Kidney epithelial cell (primary cell): Measurements from ENCODE around the gene ARHGEF40. TPM values are rescaled to one million over a fixed set of nuclear protein-coding genes. Genes with fewer than 3 reads are reported as not detected.

Experiments used
- DNase-seq: peaks from one replicate; pipeline ENCODE4 v3.0.0-alpha.2; 2010; ENCODE audit warnings: low read depth
- H3K27me3 ChIP-seq: 2 replicates; pipeline ENCODE4 v1.6.0; 2011; ENCODE audit warnings: low read length; ENCODE audit not compliant: control insufficient read depth, insufficient read depth
- H3K36me3 ChIP-seq: 2 replicates; pipeline ENCODE4 v1.5.1; 2011; ENCODE audit warnings: low read length; ENCODE audit not compliant: control insufficient read depth, insufficient read depth
- H3K4me3 ChIP-seq: 2 replicates; pipeline ENCODE4 v1.5.1; 2011; ENCODE audit warnings: low read depth, mild to moderate bottlenecking, control low read depth, low read length
- total RNA-seq: library from RNA; depleted of rRNA; stranded (reverse); fragments of >200 nt; gene quantifications from 2 replicates; pipeline ENCODE4 v1.2.3, GENCODE V29; 2015
- TF ChIP-seq, protein P1 (sequence below): IDR thresholded peaks from 2 replicates; pipeline ENCODE4 v1.5.1; 2011; ENCODE audit warnings: mild to moderate bottlenecking, moderate library complexity, low read length, control low read depth, inconsistent platforms; ENCODE audit not compliant: insufficient read depth, poor library complexity, severe bottlenecking

ARHGEF40 gene
- total RNA-seq, 1 donor from 2014 or later = 59.7 TPM

DNA sequence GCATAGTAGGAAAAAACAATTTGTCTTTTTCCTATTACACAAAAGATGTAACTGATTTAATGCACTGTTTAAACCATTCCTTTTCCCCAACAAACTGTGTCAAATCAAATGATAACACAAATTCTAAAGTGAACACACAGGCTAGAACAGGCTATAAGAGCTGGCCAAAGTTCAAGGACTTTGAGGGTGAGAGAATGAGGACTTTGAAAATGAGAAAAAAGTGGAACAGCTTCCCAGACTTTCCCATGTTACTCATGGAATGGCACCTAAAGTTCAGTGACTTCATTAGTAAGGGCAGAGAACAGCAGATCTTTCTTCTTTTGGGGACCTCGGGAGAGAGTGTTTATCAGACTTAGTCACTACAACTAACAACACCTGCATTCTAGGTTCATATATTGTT, 53.3 kb downstream of the ARHGEF40 start:
- TF ChIP-seq, protein P1, sequence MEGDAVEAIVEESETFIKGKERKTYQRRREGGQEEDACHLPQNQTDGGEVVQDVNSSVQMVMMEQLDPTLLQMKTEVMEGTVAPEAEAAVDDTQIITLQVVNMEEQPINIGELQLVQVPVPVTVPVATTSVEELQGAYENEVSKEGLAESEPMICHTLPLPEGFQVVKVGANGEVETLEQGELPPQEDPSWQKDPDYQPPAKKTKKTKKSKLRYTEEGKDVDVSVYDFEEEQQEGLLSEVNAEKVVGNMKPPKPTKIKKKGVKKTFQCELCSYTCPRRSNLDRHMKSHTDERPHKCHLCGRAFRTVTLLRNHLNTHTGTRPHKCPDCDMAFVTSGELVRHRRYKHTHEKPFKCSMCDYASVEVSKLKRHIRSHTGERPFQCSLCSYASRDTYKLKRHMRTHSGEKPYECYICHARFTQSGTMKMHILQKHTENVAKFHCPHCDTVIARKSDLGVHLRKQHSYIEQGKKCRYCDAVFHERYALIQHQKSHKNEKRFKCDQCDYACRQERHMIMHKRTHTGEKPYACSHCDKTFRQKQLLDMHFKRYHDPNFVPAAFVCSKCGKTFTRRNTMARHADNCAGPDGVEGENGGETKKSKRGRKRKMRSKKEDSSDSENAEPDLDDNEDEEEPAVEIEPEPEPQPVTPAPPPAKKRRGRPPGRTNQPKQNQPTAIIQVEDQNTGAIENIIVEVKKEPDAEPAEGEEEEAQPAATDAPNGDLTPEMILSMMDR = no peak
- no peak for DNase-seq
- H3K36me3 ChIP-seq = no peaks in the 10 kb centered on the region

DNA sequence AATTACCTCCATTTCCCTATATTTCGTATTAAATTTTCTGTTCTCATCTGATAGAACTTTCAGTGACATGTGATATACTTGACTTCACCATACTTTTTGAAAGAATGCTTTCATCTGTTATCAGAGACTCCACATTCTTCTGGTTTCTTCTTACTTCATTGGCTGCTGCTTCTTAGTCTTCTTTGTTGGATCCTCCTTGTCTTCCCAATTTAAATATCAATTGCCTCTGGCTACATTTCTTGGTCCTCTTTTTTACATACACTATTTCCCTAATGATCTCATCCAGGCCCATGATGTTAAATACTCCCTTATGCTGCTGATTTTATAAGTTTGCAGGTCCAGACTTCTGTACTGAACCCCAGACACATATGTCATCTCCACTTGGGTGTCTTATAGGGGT, 63.8 kb downstream of the ARHGEF40 start:
- TF ChIP-seq, protein P1 = no peak
- H3K27me3 ChIP-seq = no peaks in the 10 kb centered on the region

More for the DNA sequence above, 53.3 kb downstream of the ARHGEF40 start:
- no peaks in the 10 kb centered on the region for H3K27me3 ChIP-seq
- H3K4me3 ChIP-seq = no peak overlapping the region

DNA sequence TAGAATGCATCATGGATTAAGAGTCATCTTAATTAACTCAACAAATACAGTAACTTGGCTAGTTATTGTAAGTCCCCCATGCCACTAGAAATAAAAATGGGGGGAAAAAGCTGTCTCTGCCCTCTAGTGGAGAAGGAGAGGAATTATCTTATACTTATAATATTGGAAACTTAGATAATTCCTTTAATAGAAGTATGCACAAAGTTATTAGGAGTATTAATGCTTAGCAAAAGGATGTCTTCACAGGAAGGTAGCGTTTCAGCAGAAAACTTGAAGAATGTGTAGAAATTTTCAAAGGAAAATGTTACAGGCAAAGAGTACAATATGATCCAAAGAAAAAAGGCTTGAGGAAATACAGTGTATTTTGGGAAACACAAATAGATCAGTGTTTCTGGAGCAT, 65.9 kb downstream of the ARHGEF40 start:
- Histone ChIP-seq H3K27me3 (no peaks in the 10 kb centered on the region), H3K36me3 (no peaks in the 10 kb centered on the region), H3K4me3 (no peak overlapping the region)
- TF ChIP-seq, protein P1 = peak; percentile 56
- no peak for DNase-seq

More for the DNA sequence above, 63.8 kb downstream of the ARHGEF40 start:
- Histone ChIP-seq H3K4me3 (no peak overlapping the region), H3K36me3 (no peaks in the 10 kb centered on the region)
- no peak for DNase-seq

Other genes with a start within 250 kb of the ARHGEF40 start
- not detected in 2 replicates for gene RNASE3, start 178.9 kb upstream of the ARHGEF40 start, total RNA-seq
- not detected in 2 replicates for gene RNASE2, start 114.8 kb upstream of the ARHGEF40 start, total RNA-seq
- gene METTL17, start 80.3 kb upstream of the ARHGEF40 start, total RNA-seq = 83.2 and 93.0 TPM in 2 replicates
- gene SLC39A2, start 71.0 kb upstream of the ARHGEF40 start, total RNA-seq = 0.25 TPM in 1 of 2 replicates, not detected in the other
- gene NDRG2, start 45.2 kb upstream of the ARHGEF40 start, total RNA-seq = 5.2 and 10.5 TPM in 2 replicates
- not detected in 2 replicates for gene TPPP2, start 40.1 kb upstream of the ARHGEF40 start, total RNA-seq
- gene RNASE13, start 35.5 kb upstream of the ARHGEF40 start, total RNA-seq = not detected in 2 replicates
- gene RNASE7, start 27.9 kb upstream of the ARHGEF40 start, total RNA-seq = not detected in 2 replicates
- gene RNASE8, start 12.5 kb upstream of the ARHGEF40 start, total RNA-seq = not detected in 2 replicates
- gene ZNF219, start 28.4 kb downstream of the ARHGEF40 start, total RNA-seq = 25.5 and 34.5 TPM in 2 replicates
- not detected in 2 replicates for gene TMEM253, start 30.8 kb downstream of the ARHGEF40 start, total RNA-seq
- gene OR5AU1, start 85.8 kb downstream of the ARHGEF40 start, total RNA-seq = not detected in 2 replicates
- 723 and 773 TPM in 2 replicates for gene HNRNPC, start 199.1 kb downstream of the ARHGEF40 start, total RNA-seq
- not detected in 2 replicates for gene RPGRIP1, start 209.8 kb downstream of the ARHGEF40 start, total RNA-seq